Mesodermal cell (in vitro differentiated cells): Measurements from ENCODE around the gene CNGA4.

Experiments used
- H3K27ac ChIP-seq: 2 replicates; pipeline ENCODE4 v1.7.0; 2013; ENCODE audit warnings: mild to moderate bottlenecking, low read depth, low read length, moderate library complexity; ENCODE audit not compliant: severe bottlenecking
- H3K36me3 ChIP-seq: 2 replicates; pipeline ENCODE4 v1.7.1; 2013; ENCODE audit warnings: mild to moderate bottlenecking, low read length, moderate library complexity; ENCODE audit not compliant: control insufficient read depth, insufficient read depth
- H3K4me1 ChIP-seq: one replicate; pipeline ENCODE4 v1.7.1; 2013; ENCODE audit warnings: mild to moderate bottlenecking, low read length; ENCODE audit not compliant: insufficient read depth, control insufficient read depth, poor library complexity, severe bottlenecking
- H3K4me3 ChIP-seq: 2 replicates; pipeline ENCODE4 v1.7.0; 2013; ENCODE audit warnings: low read length, control low read depth, mild to moderate bottlenecking; ENCODE audit not compliant: insufficient read depth, poor library complexity, severe bottlenecking; ENCODE audit errors: extremely low read depth
- H3K9me3 ChIP-seq: 2 replicates; pipeline ENCODE4 v1.7.1; 2013; ENCODE audit warnings: mild to moderate bottlenecking, low read length, moderate library complexity; ENCODE audit not compliant: control insufficient read depth
- WGBS, 2 experiments: methylation state at CpG; one replicate each; pipeline ENCODE4 v1.1.5; 2013; ENCODE audit warnings: missing lambda C conversion rate in 2 of 2; ENCODE audit not compliant: insufficient coverage in 2 of 2; 5-methylcytosine and 5-hydroxymethylcytosine counted together

CNGA4 gene

GRCh38 chr11:6225024-6225423 lies 13.9 kb upstream of the CNGA4 start:
- WGBS, 2 experiments = 85 to 89% methylated on average over 1 of the region's 1 CpG

GRCh38 chr11:6225896-6226295 lies 13.0 kb upstream of the CNGA4 start:
- Histone ChIP-seq H3K27ac (no peak overlapping the region), H3K4me3 (no peak overlapping the region), H3K4me1 (no peaks in the 10 kb centered on the region), H3K9me3 (no peaks in the 10 kb centered on the region), H3K36me3 (peaks cover 39% of the 10 kb centered on the region)
- WGBS, 2 experiments = no CpG with 5 or more reads among the region's 2 CpGs

More at GRCh38 chr11:6225024-6225423, 13.9 kb upstream of the CNGA4 start:
- H3K4me1 ChIP-seq = peaks cover 4% of the 10 kb centered on the region
- H3K27ac ChIP-seq = no peak overlapping the region
- peaks cover 45% of the 10 kb centered on the region for H3K36me3 ChIP-seq
- no peak overlapping the region for H3K4me3 ChIP-seq
- no peaks in the 10 kb centered on the region for H3K9me3 ChIP-seq

- H3K4me1 ChIP-seq = no peaks in the 10 kb centered on the region
- H3K4me3 ChIP-seq = no peak overlapping the region
- WGBS, 2 experiments = 67 to 100% methylated on average over 1 to 2 of the region's 3 CpGs
- H3K36me3 ChIP-seq = peaks cover 12% of the 10 kb centered on the region
- H3K27ac ChIP-seq = no peak overlapping the region
- H3K9me3 ChIP-seq = no peaks in the 10 kb centered on the region
These were observed 10.4 kb upstream of the CNGA4 start for GRCh38 chr11:6228520-6228919.

- 60% methylated on average over 1 of the region's 2 CpGs; no CpG with 5 or more reads in 1 of the 2 experiments for WGBS, 2 experiments
- Histone ChIP-seq H3K27ac (no peak overlapping the region), H3K4me3 (no peak overlapping the region), H3K9me3 (no peaks in the 10 kb centered on the region), H3K4me1 (peaks cover 3% of the 10 kb centered on the region), H3K36me3 (no peaks in the 10 kb centered on the region)
These were observed 9.0 kb upstream of the CNGA4 start for GRCh38 chr11:6229911-6230310.

GRCh38 chr11:6232899-6233298 lies 6.0 kb upstream of the CNGA4 start:
- H3K9me3 ChIP-seq = no peaks in the 10 kb centered on the region
- H3K4me1 ChIP-seq = peaks cover 3% of the 10 kb centered on the region
- H3K27ac ChIP-seq = no peak overlapping the region
- no peak overlapping the region for H3K4me3 ChIP-seq
- H3K36me3 ChIP-seq = no peaks in the 10 kb centered on the region

GRCh38 chr11:6233984-6234386 lies 4.9 kb upstream of the CNGA4 start:
- Histone ChIP-seq H3K27ac (peak overlapping the region; percentile 25), H3K4me1 (peaks cover 3% of the 10 kb centered on the region), H3K9me3 (no peaks in the 10 kb centered on the region), H3K36me3 (no peaks in the 10 kb centered on the region), H3K4me3 (peak overlapping the region; percentile 74)
- WGBS, 2 experiments = 2% methylated on average over 8 to 9 of the region's 10 CpGs

GRCh38 chr11:6234387-6235107 lies 4.3 kb upstream of the CNGA4 start, which contains the start of gene FHIP1B:
FHIP1B (minus strand) TSS chr11:6234636; CDS start chr11:6224516, 10,120 bp downstream.
- Histone ChIP-seq H3K36me3 (no peaks in the 10 kb centered on the region), H3K9me3 (no peaks in the 10 kb centered on the region), H3K4me3 (peak within 1 kb of the TSS; percentile 74), H3K4me1 (peaks cover 3% of the 10 kb centered on the region), H3K27ac (peak within 1 kb of the TSS; percentile 76)
- WGBS, 2 experiments = 0% methylated on average over 60 to 62 of the region's 62 CpGs

GRCh38 chr11:6237266-6237665 lies 1.6 kb upstream of the CNGA4 start:
- Histone ChIP-seq H3K36me3 (no peaks in the 10 kb centered on the region), H3K9me3 (no peaks in the 10 kb centered on the region), H3K4me1 (peaks cover 3% of the 10 kb centered on the region), H3K27ac (no peak overlapping the region), H3K4me3 (no peak overlapping the region)
- WGBS, 2 experiments = 96 to 98% methylated on average over 3 of the region's 4 CpGs

- Histone ChIP-seq H3K4me3 (no peak overlapping the region), H3K9me3 (no peaks in the 10 kb centered on the region), H3K27ac (no peak overlapping the region), H3K4me1 (peaks cover 3% of the 10 kb centered on the region), H3K36me3 (no peaks in the 10 kb centered on the region)
- WGBS, 2 experiments = 80 to 95% methylated on average over 3 to 4 of the region's 5 CpGs
These were observed 1.1 kb upstream of the CNGA4 start for GRCh38 chr11:6237761-6238302.

- H3K36me3 ChIP-seq = no peaks in the 10 kb centered on the region
- no peaks in the 10 kb centered on the region for H3K4me1 ChIP-seq
- WGBS, 2 experiments = 94 to 96% methylated on average over 28 of the region's 28 CpGs
- no peaks in the 10 kb centered on the region for H3K9me3 ChIP-seq
- H3K27ac ChIP-seq = no peak overlapping the region
- H3K4me3 ChIP-seq = no peak overlapping the region
These were observed 1.2 kb downstream of the CNGA4 start for GRCh38 chr11:6240139-6240538.

GRCh38 chr11:6240781-6241180 lies 1.9 kb downstream of the CNGA4 start:
- no peak overlapping the region for H3K4me3 ChIP-seq
- H3K9me3 ChIP-seq = no peaks in the 10 kb centered on the region
- 75 to 80% methylated on average over 1 of the region's 1 CpG for WGBS, 2 experiments
- no peaks in the 10 kb centered on the region for H3K36me3 ChIP-seq
- no peaks in the 10 kb centered on the region for H3K4me1 ChIP-seq
- H3K27ac ChIP-seq = no peak overlapping the region
